ENCODE results near the gene CNRIP1.
A peak's percentile ranks its signal among the peaks of the same experiment; 100 is the strongest.

Gene CNRIP1

DNA sequence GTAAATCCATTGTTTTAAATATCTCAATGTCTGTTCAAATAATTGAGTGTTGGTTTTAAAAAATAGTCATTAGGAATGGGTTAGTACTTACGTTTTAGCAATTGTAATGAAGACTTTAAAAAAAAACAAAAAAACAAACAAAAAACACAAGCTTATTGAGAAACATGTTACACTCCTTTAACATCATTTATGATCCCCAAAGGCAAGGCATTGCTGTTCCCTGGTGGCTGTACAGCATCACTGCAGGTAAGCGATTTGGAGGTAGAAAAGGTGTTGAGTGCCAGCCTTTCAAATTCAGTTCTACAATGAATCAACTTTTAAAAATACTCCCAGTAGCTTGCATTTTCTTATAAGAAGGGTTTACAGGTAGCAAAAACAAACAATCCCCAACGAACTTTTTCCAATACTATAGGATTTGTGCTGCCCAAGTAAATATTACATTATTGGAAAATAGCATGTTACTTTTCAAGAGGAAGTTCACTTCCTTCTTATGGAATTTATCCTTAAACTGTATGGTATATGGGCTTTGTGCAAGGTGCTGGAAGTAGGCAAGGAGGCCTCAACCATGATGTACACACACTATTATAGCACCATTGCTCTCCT, 27.5 kb downstream of the CNRIP1 start:
- peak; percentile 58 for DNase-seq (ENCODE audit: low spot score)

DNA sequence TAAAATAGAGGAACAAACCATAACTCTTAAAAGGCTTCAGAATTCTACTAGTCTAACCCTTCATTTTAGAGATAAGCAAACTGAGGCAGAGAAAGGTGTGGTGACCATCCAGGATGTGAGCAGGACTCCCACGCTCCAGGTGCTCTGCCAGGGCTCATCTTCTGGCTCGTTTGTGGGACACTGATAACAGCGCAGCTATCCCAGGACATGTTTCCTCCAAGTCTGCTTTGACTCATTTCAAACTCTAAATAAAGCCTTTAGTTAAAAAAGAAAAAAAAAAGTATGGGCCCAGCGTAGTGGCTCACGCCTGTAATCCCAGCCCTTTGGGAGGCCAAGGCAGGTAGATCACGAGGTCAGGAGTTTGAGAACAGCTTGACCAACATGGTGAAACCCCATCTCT, 28.4 kb downstream of the CNRIP1 start:
- DNase-seq (ENCODE audit: low spot score), result no peak

GRCh38 chr2:68290901-68291300, 28.8 kb downstream of the CNRIP1 start:
- peak; percentile 69 for DNase-seq (ENCODE audit: low spot score)

DNA sequence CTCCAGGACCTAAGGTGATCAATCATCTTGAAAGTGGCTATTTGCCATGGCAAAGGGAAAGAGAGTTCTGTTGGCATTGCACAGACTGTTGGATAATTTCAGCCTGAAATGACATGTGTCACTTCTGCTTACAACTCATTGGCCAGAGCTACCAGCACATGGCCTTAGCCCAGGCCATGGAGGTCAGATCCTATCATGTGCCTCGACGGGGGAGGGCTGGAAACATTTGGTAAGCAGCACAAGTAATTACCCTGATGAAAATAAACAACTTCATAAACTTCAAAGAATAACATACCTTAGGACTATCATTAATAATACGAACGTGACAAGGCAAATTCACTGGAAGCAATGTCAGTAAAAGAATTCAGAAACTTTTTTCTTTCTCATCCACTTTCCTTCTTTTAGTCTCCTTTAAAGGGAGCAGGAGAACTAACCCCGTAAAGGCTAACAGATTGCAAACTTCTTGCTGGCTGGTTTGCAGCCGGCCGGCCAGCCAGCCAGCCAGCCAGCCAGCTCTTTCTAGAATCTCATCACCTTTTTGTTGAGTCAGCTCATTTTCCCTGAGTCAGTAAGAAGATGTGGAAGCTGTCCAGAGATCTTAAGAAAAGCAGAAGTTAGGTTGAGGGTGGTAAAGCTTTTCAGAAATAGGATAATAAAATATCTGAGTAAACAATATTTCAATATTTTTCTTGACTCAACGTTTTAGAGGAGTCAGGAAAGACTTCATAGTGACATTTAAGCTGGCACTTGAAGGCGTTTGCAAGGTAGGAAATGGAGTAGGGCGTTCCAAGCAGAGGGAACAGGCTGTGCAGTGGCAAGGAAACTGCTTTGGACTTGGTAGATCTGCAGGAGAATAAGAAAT, 31.9 kb downstream of the CNRIP1 start:
- DNase-seq (ENCODE audit: low spot score), result peak; percentile 34

GRCh38 chr2:68284896-68285295, 34.9 kb downstream of the CNRIP1 start:
- DNase-seq (ENCODE audit: low spot score), result no peak

DNA sequence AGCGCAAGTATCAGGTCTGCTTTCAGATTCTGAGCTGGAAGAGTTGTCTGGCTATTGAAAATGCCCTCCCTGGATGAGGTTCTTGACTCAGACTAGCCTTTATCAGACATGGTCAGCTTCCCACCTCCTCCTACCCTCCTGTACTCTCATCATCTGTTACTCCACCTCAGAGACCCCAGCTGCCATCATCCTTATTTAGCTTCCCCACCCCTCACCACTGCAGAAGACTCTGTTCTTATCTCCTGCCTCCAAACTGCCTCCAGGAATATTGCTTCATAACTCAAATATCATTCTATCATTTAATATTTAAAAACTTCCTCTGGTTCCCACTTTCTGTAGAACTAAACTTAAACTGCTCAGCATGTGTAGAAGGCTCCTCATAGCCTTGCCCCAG, 36.3 kb downstream of the CNRIP1 start:
- DNase-seq (ENCODE audit: low spot score), result no peak

DNA sequence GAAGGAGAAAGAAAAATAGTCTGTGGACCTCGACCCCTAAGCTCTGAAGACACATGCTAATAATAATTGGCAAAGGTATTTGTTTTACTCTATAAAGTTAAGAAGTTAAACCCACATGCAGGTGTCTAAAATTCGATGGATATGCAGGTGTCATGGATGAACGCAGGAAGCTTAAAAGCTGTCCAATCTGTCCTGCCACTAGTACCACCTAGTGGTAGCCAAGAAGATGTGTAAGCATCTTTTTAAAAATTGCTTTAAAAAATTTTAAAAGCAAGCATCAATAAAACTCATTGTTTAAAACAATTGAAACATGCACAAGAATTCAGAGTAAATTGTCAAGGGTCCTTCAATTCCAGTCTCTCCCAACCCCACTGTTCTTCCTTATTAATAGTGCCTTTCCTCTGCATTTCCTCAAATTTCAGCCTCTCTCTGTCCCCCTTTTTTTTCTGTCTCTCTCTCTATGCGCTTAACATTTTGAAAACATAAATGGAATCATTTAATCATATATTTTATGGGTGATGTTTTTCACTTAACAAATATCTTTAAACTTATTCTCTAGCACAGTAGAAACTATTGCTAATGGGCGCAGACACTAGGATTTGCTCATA, 36.8 kb downstream of the CNRIP1 start:
- peak; percentile 66 for DNase-seq (ENCODE audit: low spot score)

- DNase-seq (ENCODE audit: low spot score), result no peak
These were observed 39.0 kb downstream of the CNRIP1 start for GRCh38 chr2:68280796-68281195.

- no peak for DNase-seq (ENCODE audit: low spot score)
These were observed 39.4 kb downstream of the CNRIP1 start for GRCh38 chr2:68280348-68280747.

DNA sequence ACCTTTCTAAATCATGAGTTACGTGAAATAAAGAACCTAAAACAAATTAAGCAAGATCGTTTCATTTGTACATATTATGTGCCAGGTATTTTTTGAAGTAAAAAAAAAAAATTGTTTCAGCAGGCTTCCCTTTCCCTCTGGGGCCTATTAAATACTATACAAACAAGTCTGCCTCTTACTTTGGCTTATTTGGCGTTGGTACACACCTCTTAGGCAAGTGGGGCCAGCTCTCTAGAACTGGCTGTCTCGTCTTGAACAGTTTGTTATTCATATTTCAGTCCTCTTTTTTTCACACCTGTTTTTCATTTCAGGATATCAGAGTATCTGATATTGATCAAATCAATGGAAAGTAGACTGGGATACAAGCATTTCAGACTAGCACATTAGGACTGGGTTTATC, 40.1 kb downstream of the CNRIP1 start:
- no peak for DNase-seq (ENCODE audit: low spot score)

- DNase-seq (ENCODE audit: low spot score), result no peak
These were observed 41.6 kb downstream of the CNRIP1 start for GRCh38 chr2:68278169-68278568.

DNA sequence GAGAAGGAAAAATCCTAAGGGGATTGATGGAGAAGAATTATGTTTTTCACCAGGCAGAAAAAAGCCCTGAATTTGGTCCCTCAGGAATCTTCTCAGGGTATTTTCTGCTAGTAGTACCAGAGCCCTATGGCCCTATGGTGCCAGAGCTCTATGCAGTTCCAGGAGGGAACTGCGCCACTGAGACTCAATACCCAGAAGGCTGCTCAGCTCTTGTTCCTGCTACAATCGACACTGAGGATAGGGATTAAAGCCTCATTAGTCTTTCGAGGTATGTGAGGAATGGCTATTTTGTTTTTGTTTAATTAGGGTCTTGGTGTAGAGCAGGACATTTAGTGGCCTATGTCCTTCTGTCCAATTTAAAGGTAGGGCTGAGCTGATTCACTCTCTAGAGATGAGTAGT, 45.7 kb downstream of the CNRIP1 start:
- no peak for DNase-seq (ENCODE audit: low spot score)

DNA sequence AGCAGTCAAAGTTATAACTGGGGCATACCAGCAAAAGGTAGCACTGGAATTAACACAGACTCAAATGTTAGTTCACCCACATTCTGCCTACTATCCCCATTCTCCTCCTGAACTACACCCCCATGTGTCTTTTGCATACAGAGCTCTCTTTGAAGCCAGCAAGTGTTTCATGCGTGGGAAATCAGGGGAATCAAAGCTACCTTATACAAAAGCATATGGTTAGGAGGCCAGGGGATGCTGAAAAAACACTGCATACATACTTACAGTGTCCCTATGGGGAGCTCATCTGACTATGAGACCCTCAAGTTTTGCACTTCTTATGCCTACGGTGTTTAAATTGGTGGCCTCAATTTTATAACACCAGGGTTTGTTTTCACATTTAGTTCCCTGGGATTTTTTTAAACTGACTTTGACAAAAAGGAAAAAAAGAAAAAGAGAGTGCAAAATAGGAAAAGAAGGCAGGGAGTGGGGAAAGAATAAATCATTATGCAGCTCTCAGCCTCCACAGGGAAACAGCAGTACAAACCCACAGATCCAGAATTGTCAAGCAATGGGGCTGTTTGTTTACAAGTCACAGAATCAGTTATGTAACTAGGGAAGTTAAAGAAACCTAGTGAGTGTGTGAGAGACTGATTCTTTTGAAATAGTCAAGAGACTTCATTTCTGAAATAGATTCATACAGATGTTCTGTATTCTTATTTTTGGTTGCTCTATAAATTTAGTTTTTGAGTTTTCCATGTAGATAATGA, 47.3 kb downstream of the CNRIP1 start:
- DNase-seq (ENCODE audit: low spot score), result no peak

GRCh38 chr2:68266655-68267054, 53.1 kb downstream of the CNRIP1 start:
- DNase-seq (ENCODE audit: low spot score), result no peak

DNA sequence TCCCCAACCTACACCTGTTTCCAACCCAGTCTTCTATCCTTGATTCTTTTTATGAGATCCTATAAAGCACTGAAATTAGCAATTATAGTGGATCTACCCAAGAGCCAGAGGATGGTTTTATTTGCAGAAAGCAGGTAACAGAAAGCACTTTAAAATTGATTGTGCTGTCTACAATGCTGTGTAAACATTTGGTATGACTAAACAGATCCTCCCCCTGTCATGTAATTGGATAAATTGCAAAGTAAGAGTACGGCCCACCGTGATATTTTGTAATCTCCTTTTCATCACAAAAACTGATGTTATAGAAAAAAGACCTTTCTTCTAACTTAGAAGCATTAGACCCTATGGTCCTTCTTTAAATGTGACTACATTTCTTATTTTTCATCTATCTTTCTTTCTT, 56.1 kb downstream of the CNRIP1 start:
- no peak for DNase-seq (ENCODE audit: low spot score)

- no peak for DNase-seq (ENCODE audit: low spot score)
These were observed 60.9 kb downstream of the CNRIP1 start for GRCh38 chr2:68258851-68259250.

GRCh38 chr2:68256093-68256450, 63.7 kb downstream of the CNRIP1 start:
- no peak for DNase-seq (ENCODE audit: low spot score)

DNA sequence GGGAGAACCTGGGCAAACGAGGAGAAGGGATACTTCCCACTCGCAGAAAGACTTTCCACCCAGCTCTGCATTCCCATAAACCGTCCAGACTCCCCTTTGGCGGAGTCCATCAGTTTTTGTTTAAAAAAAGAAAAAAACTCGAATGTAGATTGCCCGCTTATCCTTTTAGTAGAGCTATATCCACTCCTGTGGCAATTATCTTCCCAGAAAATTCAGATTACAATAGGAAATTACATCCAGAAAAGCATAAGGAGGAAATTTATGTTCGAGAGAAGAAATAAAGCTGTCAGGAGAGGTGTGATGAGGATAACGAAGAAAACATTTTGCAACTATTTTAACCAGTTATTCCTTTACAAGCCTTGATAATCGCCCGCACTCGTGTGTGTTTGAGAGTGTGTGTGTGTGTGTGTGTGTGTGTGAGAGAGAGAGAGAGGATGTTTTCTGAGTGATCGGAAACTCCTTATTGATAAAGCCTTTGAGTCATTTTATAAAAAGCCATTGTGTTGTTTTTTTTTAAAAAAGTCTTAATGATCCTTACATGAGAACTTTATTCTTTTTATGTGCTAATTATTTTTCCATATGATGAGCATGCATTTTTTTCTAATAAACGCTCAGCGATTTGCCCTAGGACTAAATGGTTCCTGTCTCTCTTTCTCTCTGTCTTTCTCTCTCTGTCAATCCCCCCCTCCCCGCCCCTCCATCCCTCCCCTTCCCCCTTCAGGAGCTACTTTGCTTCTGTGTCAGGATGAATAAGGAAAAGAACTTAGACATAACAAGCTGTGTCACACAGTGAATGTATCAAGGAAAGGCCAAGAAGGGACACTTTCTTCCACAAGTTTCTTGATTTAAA, 66.3 kb downstream of the CNRIP1 start:
- DNase-seq (ENCODE audit: low spot score), result no peak

DNA sequence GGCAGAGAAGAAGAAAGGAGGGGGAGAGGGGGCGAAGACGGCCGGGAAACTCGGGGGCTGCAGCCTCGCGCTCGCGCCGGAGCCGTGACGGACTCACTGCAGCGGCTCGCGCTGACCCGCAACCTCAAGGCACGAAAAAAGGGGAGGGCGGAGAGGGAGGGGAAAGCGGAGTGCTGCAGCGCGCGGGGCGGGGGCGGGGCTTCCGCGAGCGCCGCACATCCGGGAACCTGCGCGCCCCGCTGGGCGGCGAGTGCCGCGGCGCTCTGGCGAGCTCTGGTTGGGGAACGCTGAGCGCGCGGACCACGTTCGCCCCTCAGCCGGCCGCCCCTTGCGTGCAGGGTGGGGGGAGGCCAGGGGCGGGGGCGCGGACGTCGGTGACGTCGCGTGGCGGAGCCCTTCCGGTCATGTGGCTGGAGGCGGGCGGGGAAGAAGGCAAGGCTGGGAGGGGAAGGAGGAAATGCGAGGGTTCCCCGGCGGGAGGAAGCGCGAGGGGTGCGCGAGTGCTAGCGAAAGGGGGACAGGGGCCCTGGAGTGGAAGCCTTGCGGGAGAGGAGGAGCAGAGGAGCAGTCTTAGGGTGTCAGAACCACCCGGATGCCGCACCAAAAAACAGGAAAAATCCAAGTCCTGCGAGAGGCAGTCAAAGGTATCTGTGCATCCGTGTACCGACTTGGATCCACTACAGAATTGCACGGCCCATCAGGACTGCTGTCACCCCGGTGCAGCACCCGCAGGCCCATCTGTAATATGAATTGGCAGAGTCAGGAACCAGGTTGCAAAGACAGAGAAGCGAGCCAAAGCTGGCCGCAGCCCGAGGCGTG, 67.1 kb downstream of the CNRIP1 start, which contains the start of gene PPP3R1:
PPP3R1 (minus strand) TSS at position 133 of the 819 bp plus-strand sequence. CDS start 405 bp downstream, outside the sequence.
- peak; percentile 94 for DNase-seq (ENCODE audit: low spot score)

DNA sequence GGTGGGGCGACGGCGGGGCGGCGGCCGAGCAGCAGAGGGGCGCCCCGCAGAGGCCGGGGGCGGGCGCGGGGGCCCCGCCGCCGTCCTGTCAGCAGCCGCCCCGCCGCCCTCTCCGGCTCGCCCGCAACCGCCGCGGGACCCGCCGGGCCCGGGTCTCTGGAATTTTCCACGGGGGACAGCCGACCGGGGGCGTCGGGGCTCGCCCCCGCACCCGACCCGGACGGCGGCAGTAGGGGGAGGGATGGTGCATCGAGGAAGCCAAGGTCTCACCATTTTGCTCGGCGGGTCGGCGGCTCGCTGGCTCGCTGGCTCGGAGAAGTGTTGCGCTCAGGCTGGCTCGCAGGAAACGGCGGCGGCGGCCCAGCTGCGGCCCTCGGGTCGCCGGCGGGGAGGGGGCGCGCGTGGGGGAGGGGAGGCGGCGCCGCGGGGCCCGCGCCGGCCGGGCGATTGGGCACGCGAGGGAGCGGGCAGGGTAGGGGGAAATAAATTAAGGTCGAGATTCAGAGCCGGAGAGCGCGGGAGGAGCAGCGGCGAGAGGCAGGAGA, 67.8 kb downstream of the CNRIP1 start:
- DNase-seq (ENCODE audit: low spot score), result no peak
